ENCODE results near the gene RELB. TPM values are rescaled to one million over a fixed set of nuclear protein-coding genes. Genes with fewer than 3 reads are reported as not detected.
A peak's percentile ranks its signal among the peaks of the same experiment; 100 is the strongest.

The RELB gene
- total RNA-seq, 1 donor from 2014 or later, result 73.3 TPM

DNA sequence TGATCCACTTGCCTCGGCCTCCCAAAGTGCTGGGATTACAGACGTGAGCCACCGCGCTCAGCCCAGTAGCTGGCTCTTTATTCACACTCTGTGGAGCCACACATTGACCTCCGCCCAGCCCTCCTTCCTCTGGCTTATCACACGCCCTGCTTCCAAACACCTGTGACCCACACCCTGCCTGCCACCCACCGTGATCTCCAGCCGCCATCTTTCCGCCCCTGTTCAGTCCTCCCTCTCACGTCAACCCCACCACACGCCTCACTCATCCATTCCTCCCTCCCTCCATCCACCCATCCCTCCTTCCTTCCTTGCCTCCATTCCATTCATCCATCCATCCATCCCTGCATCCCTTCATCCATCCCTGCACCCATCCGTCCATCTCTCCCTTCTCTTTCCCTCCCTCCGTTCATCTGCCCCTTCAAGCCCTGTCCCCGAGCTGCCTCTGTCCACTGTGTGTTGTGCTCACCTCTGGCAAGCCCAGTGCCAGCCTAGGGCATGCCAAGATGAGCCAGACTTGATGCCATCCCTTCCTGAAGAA lies 57.4 kb downstream of the RELB start:
- Mint-ChIP-seq H3K36me3 (ENCODE audit: low read depth) (peaks cover 41% of the 10 kb centered on the region), H3K27ac (no peak overlapping the region), H3K4me3 (no peak overlapping the region), H3K9me3 (no peaks in the 10 kb centered on the region), H3K4me1 (ENCODE audit: low read depth) (peaks cover 5% of the 10 kb centered on the region), H3K27me3 (ENCODE audit: insufficient read depth) (no peaks in the 10 kb centered on the region)
- DNase-seq (ENCODE audit: low spot score), result no peak
- intact Hi-C loops (cut with micrococcal nuclease), result loop anchor here (1.0 to 5.0 kb wide), 4 partner anchors 19 to 156 kb away; partner anchors contain the start of gene CLASRP

DNA sequence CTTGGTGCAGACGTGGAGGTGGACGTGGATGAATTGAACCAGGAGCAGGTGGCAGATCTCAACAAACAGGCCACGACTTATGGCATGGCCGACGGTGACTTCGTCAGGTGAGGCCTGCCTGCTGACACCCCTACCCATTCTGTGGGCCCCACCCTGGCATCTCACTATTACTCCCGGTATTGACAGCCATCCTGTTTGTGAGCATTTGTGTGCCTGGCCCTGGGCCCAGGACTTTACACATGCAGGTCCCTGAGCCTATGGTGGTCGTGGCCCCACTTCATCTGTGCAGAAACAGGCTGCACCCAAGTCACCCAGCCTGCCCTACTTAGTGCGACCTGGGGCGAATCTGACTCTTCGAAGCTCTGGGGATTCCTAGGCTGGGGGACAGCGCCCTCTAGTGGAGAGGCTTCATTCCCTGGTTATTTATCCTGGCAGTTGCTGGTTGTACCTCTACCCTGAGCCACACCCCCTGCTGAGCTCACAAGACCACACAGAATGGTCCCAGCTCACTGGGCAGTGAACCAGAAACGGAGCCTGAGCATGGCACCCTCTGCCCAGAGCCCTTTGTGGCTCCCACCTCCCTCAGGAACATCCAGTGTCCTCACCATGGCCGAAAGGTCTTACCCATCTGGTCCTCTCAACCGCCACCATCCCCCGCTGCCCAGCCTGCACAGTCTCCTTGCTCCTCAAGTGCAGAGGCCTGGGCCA lies 58.1 kb downstream of the RELB start:
- Mint-ChIP-seq H3K27ac (peak overlapping the region; percentile 63), H3K27me3 (ENCODE audit: insufficient read depth) (no peaks in the 10 kb centered on the region), H3K4me3 (no peak overlapping the region), H3K4me1 (ENCODE audit: low read depth) (peaks cover 5% of the 10 kb centered on the region), H3K36me3 (ENCODE audit: low read depth) (peaks cover 38% of the 10 kb centered on the region), H3K9me3 (no peaks in the 10 kb centered on the region)
- DNase-seq (ENCODE audit: low spot score), result peak; percentile 73
- intact Hi-C loops (cut with micrococcal nuclease), result loop anchor here (1.0 to 5.0 kb wide), 4 partner anchors 20 to 157 kb away; partner anchors contain the start of gene CLASRP

- Mint-ChIP-seq H3K27me3 (ENCODE audit: insufficient read depth) (no peaks in the 10 kb centered on the region), H3K27ac (no peak overlapping the region), H3K9me3 (no peaks in the 10 kb centered on the region), H3K4me1 (ENCODE audit: low read depth) (peaks cover 5% of the 10 kb centered on the region), H3K36me3 (ENCODE audit: low read depth) (peaks cover 42% of the 10 kb centered on the region), H3K4me3 (no peak overlapping the region)
- intact Hi-C loops (cut with micrococcal nuclease), result no loop called here
- DNase-seq (ENCODE audit: low spot score), result no peak
These were observed 60.7 kb downstream of the RELB start for GRCh38 chr19:45061965-45062364.

- no peaks in the 10 kb centered on the region for H3K27me3 Mint-ChIP-seq (ENCODE audit: insufficient read depth)
- peaks cover 5% of the 10 kb centered on the region for H3K4me1 Mint-ChIP-seq (ENCODE audit: low read depth)
- H3K4me3 Mint-ChIP-seq, result no peak overlapping the region
- peaks cover 34% of the 10 kb centered on the region for H3K36me3 Mint-ChIP-seq (ENCODE audit: low read depth)
- no peaks in the 10 kb centered on the region for H3K9me3 Mint-ChIP-seq
- intact Hi-C loops (cut with micrococcal nuclease), result no loop called here
- no peak overlapping the region for H3K27ac Mint-ChIP-seq
- DNase-seq (ENCODE audit: low spot score), result no peak
These were observed 62.9 kb downstream of the RELB start for GRCh38 chr19:45063851-45064801.

- intact Hi-C loops (cut with micrococcal nuclease), result no loop called here
- H3K4me3 Mint-ChIP-seq, result no peak overlapping the region
- peaks cover 18% of the 10 kb centered on the region for H3K36me3 Mint-ChIP-seq (ENCODE audit: low read depth)
- no peaks in the 10 kb centered on the region for H3K4me1 Mint-ChIP-seq (ENCODE audit: low read depth)
- H3K9me3 Mint-ChIP-seq, result no peaks in the 10 kb centered on the region
- no peak overlapping the region for H3K27ac Mint-ChIP-seq
- DNase-seq (ENCODE audit: low spot score), result no peak
- H3K27me3 Mint-ChIP-seq (ENCODE audit: insufficient read depth), result no peaks in the 10 kb centered on the region
These were observed 65.8 kb downstream of the RELB start for GRCh38 chr19:45066921-45067661.

GRCh38 chr19:45068041-45068440 lies 66.8 kb downstream of the RELB start:
- Mint-ChIP-seq H3K4me3 (no peak overlapping the region), H3K27me3 (ENCODE audit: insufficient read depth) (no peaks in the 10 kb centered on the region), H3K27ac (no peak overlapping the region), H3K36me3 (ENCODE audit: low read depth) (peaks cover 15% of the 10 kb centered on the region), H3K4me1 (ENCODE audit: low read depth) (no peaks in the 10 kb centered on the region), H3K9me3 (no peaks in the 10 kb centered on the region)
- intact Hi-C loops (cut with micrococcal nuclease), result no loop called here
- no peak for DNase-seq (ENCODE audit: low spot score)

GRCh38 chr19:45069056-45069455 lies 67.8 kb downstream of the RELB start:
- no peaks in the 10 kb centered on the region for H3K9me3 Mint-ChIP-seq
- intact Hi-C loops (cut with micrococcal nuclease), result no loop called here
- no peaks in the 10 kb centered on the region for H3K4me1 Mint-ChIP-seq (ENCODE audit: low read depth)
- H3K27me3 Mint-ChIP-seq (ENCODE audit: insufficient read depth), result no peaks in the 10 kb centered on the region
- H3K4me3 Mint-ChIP-seq, result no peak overlapping the region
- no peak overlapping the region for H3K27ac Mint-ChIP-seq
- H3K36me3 Mint-ChIP-seq (ENCODE audit: low read depth), result peaks cover 15% of the 10 kb centered on the region
- no peak for DNase-seq (ENCODE audit: low spot score)

- H3K27me3 Mint-ChIP-seq (ENCODE audit: insufficient read depth), result no peaks in the 10 kb centered on the region
- peaks cover 12% of the 10 kb centered on the region for H3K36me3 Mint-ChIP-seq (ENCODE audit: low read depth)
- no peaks in the 10 kb centered on the region for H3K4me1 Mint-ChIP-seq (ENCODE audit: low read depth)
- H3K4me3 Mint-ChIP-seq, result no peak overlapping the region
- no peaks in the 10 kb centered on the region for H3K9me3 Mint-ChIP-seq
- DNase-seq (ENCODE audit: low spot score), result no peak
- intact Hi-C loops (cut with micrococcal nuclease), result no loop called here
- H3K27ac Mint-ChIP-seq, result no peak overlapping the region
These were observed 69.0 kb downstream of the RELB start for GRCh38 chr19:45070214-45070613.

DNA sequence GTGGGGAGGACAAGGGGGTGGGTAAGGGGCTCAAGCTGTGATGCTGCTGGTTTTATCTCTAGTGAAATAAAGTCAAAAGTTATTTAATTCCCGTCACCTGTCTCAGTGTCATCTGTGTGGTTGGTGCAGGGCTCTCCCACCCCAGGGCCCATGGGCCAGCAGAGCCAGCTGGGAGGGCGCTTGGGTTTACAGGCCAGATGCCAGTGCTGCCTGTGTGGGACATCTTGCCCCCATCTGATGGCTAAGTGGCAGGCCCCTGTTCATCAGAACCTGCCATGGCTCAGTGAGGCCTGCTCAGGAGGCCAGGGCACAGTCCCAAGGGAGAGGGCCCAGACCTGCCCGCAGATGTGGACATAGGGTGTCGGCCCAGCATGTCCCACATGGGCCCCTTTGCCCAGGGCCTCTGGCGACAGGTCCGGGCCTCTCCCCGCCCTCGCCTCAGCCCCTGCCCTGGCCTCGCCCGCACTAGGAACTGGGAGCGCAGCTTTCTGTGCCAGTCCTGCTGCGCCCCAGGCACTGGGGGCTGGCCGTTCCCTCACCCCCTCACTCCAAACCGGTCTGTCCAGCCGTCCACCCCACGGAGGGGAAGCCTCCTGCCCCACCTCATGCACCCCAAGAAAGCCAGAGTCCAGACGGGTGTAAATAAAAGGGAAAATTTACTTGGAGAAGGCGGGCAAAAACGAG lies 69.7 kb downstream of the RELB start:
- Mint-ChIP-seq H3K36me3 (ENCODE audit: low read depth) (peaks cover 9% of the 10 kb centered on the region), H3K4me1 (ENCODE audit: low read depth) (no peaks in the 10 kb centered on the region), H3K4me3 (no peak overlapping the region), H3K27me3 (ENCODE audit: insufficient read depth) (no peaks in the 10 kb centered on the region), H3K27ac (no peak overlapping the region), H3K9me3 (no peaks in the 10 kb centered on the region)
- intact Hi-C loops (cut with micrococcal nuclease), result no loop called here
- no peak for DNase-seq (ENCODE audit: low spot score)

GRCh38 chr19:45071545-45071938 lies 70.3 kb downstream of the RELB start:
- Mint-ChIP-seq H3K4me1 (ENCODE audit: low read depth) (peaks cover 2% of the 10 kb centered on the region), H3K27ac (no peak overlapping the region), H3K4me3 (no peak overlapping the region), H3K27me3 (ENCODE audit: insufficient read depth) (no peaks in the 10 kb centered on the region), H3K9me3 (no peaks in the 10 kb centered on the region), H3K36me3 (ENCODE audit: low read depth) (peaks cover 8% of the 10 kb centered on the region)
- no peak for DNase-seq (ENCODE audit: low spot score)
- intact Hi-C loops (cut with micrococcal nuclease), result no loop called here

GRCh38 chr19:45071969-45072790 lies 70.9 kb downstream of the RELB start:
- intact Hi-C loops (cut with micrococcal nuclease), result no loop called here
- H3K4me3 Mint-ChIP-seq, result no peak overlapping the region
- H3K9me3 Mint-ChIP-seq, result no peaks in the 10 kb centered on the region
- no peak for DNase-seq (ENCODE audit: low spot score)
- no peak overlapping the region for H3K27ac Mint-ChIP-seq
- peaks cover 8% of the 10 kb centered on the region for H3K4me1 Mint-ChIP-seq (ENCODE audit: low read depth)
- no peaks in the 10 kb centered on the region for H3K27me3 Mint-ChIP-seq (ENCODE audit: insufficient read depth)
- H3K36me3 Mint-ChIP-seq (ENCODE audit: low read depth), result peaks cover 3% of the 10 kb centered on the region
